ENCODE results near the gene FNIP1. TPM values are rescaled to one million over a fixed set of nuclear protein-coding genes. Genes with fewer than 3 reads are reported as not detected.
"Not testable (repeated sequence)": the region's sequence is repeated elsewhere in the genome, so short reads cannot be mapped to it uniquely, and the experiment has no call there.

FNIP1 gene
- total RNA-seq, 2 experiments from 2014 or later = 14.0 to 15.9 TPM

GRCh38 chr5:131609774-131610173 lies 187.0 kb downstream of the FNIP1 start:
- ChIA-PET CTCF (interaction anchor here (1.3 to 3.0 kb wide), 2 partner anchors 20 to 453 kb away, joined by 3 to 13 read pairs; no protein-coding TSS in a partner anchor), POLR2A (no interaction called here)
- DNase-seq = no peak
- Mint-ChIP-seq H3K9me3 (peaks cover 6% of the 10 kb centered on the region), H3K27me3 (no peaks in the 10 kb centered on the region), H3K4me1 (ENCODE audit: low read depth) (peaks cover 52% of the 10 kb centered on the region), H3K4me3 (no peak overlapping the region), H3K36me3 (peaks cover 2% of the 10 kb centered on the region), H3K27ac (no peak overlapping the region)
- intact Hi-C loops (cut with micrococcal nuclease) = no loop called here

DNA sequence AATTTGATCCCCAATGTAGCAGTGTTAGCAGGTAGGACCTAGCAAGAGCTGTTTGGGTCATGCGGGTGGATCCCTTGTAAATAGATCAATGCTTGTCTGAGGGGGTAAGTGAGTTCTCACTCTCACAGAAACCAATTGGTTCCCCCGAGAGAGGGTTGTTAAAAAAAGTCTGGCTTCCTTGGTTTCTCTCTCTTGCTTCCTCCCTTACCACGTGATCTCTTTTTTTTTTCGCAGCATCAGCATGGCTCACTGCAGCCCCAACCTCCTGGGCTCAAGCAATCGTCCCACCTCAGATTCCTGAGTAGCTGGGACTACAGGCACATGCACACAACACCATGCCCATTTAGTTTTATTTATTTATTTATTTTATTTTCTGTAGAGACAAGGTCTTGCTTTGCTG lies 188.2 kb downstream of the FNIP1 start:
- Mint-ChIP-seq H3K4me3 (no peak overlapping the region), H3K36me3 (peaks cover 2% of the 10 kb centered on the region), H3K9me3 (no peaks in the 10 kb centered on the region), H3K27me3 (no peaks in the 10 kb centered on the region), H3K27ac (no peak overlapping the region), H3K4me1 (ENCODE audit: low read depth) (peaks cover 53% of the 10 kb centered on the region)
- no peak for DNase-seq
- intact Hi-C loops (cut with micrococcal nuclease) = no loop called here
- CTCF ChIA-PET = interaction anchor here (3.0 kb wide), 1 partner anchor 19 kb away, joined by 13 read pairs; no protein-coding TSS in a partner anchor
- POLR2A ChIA-PET = interaction anchor here (0.8 kb wide), 1 partner anchor 17 kb away, joined by 3 read pairs; no protein-coding TSS in a partner anchor

GRCh38 chr5:131607903-131608540 lies 188.8 kb downstream of the FNIP1 start:
- no peaks in the 10 kb centered on the region for H3K9me3 Mint-ChIP-seq
- H3K27ac Mint-ChIP-seq = no peak overlapping the region
- ChIA-PET CTCF (interaction anchor here (3.0 kb wide), 1 partner anchor 19 kb away, joined by 13 read pairs; no protein-coding TSS in a partner anchor), POLR2A (interaction anchor here (0.8 kb wide), 1 partner anchor 18 kb away, joined by 3 read pairs; no protein-coding TSS in a partner anchor)
- no peak overlapping the region for H3K4me3 Mint-ChIP-seq
- no peak for DNase-seq
- H3K36me3 Mint-ChIP-seq = peaks cover 2% of the 10 kb centered on the region
- no peaks in the 10 kb centered on the region for H3K27me3 Mint-ChIP-seq
- intact Hi-C loops (cut with micrococcal nuclease) = no loop called here
- peaks cover 53% of the 10 kb centered on the region for H3K4me1 Mint-ChIP-seq (ENCODE audit: low read depth)

- ChIA-PET POLR2A (no interaction called here), CTCF (no interaction called here)
- intact Hi-C loops (cut with micrococcal nuclease) = no loop called here
- Mint-ChIP-seq H3K9me3 (no peaks in the 10 kb centered on the region), H3K27me3 (no peaks in the 10 kb centered on the region), H3K27ac (no peak overlapping the region), H3K4me3 (no peak overlapping the region), H3K36me3 (peaks cover 3% of the 10 kb centered on the region), H3K4me1 (ENCODE audit: low read depth) (peaks cover 53% of the 10 kb centered on the region)
- no peak for DNase-seq
Measured at GRCh38 chr5:131607418-131607817, 189.4 kb downstream of the FNIP1 start.

- POLR2A ChIA-PET = no interaction called here
- H3K4me3 Mint-ChIP-seq = no peak overlapping the region
- intact Hi-C loops (cut with micrococcal nuclease) = no loop called here
- no peak for DNase-seq
- peaks cover 10% of the 10 kb centered on the region for H3K36me3 Mint-ChIP-seq
- H3K27me3 Mint-ChIP-seq = no peaks in the 10 kb centered on the region
- CTCF ChIA-PET = interaction anchor here (0.6 to 1.7 kb wide), 3 partner anchors 16 to 403 kb away, joined by 3 to 6 read pairs (median 5); no protein-coding TSS in a partner anchor
- H3K9me3 Mint-ChIP-seq = no peaks in the 10 kb centered on the region
- H3K4me1 Mint-ChIP-seq (ENCODE audit: low read depth) = peaks cover 44% of the 10 kb centered on the region
- no peak overlapping the region for H3K27ac Mint-ChIP-seq
Measured at GRCh38 chr5:131605086-131605485, 191.7 kb downstream of the FNIP1 start.

DNA sequence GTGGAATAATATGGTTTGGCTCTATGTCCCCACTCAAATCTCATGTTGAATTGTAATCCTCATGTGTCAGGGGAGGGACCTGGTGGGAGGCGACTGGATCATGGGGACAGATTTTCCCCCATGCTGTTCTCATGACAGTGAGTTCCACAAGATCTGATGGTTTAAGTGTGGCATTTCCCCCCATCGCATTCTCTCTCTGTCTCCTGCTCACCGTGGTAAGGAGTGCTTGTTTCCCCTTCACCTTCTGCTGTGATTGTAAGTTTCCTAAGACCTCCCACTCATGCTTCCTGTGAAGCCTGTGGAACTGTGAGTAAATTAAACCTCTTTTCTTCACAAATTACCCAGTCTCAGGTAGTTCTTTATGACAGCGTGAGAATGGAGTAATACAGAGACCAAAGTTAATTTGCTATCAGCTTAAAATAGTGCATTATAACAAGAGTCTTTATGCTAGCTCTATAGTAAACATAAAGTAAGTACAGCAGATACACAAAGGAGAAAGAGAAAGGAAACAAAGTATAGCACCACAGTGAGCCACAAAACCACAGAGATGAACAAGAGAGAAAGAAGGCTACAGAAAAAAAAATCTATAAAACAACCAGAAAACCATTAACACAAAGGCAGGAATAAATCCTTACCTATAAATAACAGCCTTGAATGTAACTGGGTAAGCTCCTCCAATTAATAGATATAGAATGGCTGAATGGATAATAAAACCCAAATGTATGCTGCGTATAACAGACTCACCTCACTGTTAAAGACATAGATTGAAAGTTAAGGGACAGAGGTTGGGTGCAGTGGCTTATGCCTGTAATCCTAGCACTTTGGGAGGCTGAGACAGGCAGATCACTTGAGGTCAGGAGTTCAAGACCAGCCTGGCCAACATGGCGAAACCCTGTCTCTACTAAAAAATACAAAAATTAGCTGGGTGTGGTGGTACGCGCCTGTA lies 201.5 kb downstream of the FNIP1 start:
- Mint-ChIP-seq H3K4me1 (ENCODE audit: low read depth) (peaks cover 57% of the 10 kb centered on the region), H3K36me3 (peaks cover 10% of the 10 kb centered on the region)

GRCh38 chr5:131593921-131594320 lies 202.9 kb downstream of the FNIP1 start:
- ChIA-PET CTCF (no interaction called here), POLR2A (no interaction called here)
- Mint-ChIP-seq H3K27ac (no peak overlapping the region), H3K9me3 (no peaks in the 10 kb centered on the region), H3K4me1 (ENCODE audit: low read depth) (peaks cover 53% of the 10 kb centered on the region), H3K36me3 (peaks cover 10% of the 10 kb centered on the region), H3K4me3 (no peak overlapping the region), H3K27me3 (no peaks in the 10 kb centered on the region)
- no peak for DNase-seq
- intact Hi-C loops (cut with micrococcal nuclease) = no loop called here

More for the DNA sequence above, 201.5 kb downstream of the FNIP1 start:
- DNase-seq = peak; percentile 33
- ChIA-PET CTCF (interaction anchor here (1.1 kb wide), 1 partner anchor 412 kb away, joined by 3 read pairs; no protein-coding TSS in a partner anchor), POLR2A (no interaction called here)
- H3K4me3 Mint-ChIP-seq = no peak overlapping the region
- peak overlapping the region; percentile 52 for H3K27ac Mint-ChIP-seq
- H3K27me3 Mint-ChIP-seq = no peaks in the 10 kb centered on the region
- intact Hi-C loops (cut with micrococcal nuclease) = loop anchor here (1.0 kb wide), 3 partner anchors 36 to 47 kb away; partner anchors contain the start of gene RAPGEF6
- H3K9me3 Mint-ChIP-seq = no peaks in the 10 kb centered on the region

- H3K4me3 Mint-ChIP-seq; DNase-seq; intact Hi-C loops (cut with micrococcal nuclease); CTCF ChIA-PET; H3K9me3 Mint-ChIP-seq; POLR2A ChIA-PET; H3K27me3 Mint-ChIP-seq: not testable (repeated sequence)
- Mint-ChIP-seq H3K27ac (peak overlapping the region; percentile 47), H3K36me3 (peaks cover 10% of the 10 kb centered on the region), H3K4me1 (ENCODE audit: low read depth) (peaks cover 48% of the 10 kb centered on the region)
Measured at GRCh38 chr5:131593436-131593835, 203.4 kb downstream of the FNIP1 start.

Other genes starting within 250 kb of the FNIP1 start
- 10 to 100 TPM; 26.7 to 31.3 TPM for gene RAPGEF6, start 161.8 kb downstream of the FNIP1 start, total RNA-seq
- 1 to 10 TPM in 1 of 2 experiments, under 1 TPM in 1; 0.93 to 2.1 TPM for gene MEIKIN, start 148.6 kb upstream of the FNIP1 start, total RNA-seq
- gene ACSL6, start 214.6 kb upstream of the FNIP1 start, total RNA-seq = 1 to 10 TPM; 5.6 to 6.0 TPM

Measured in activated CD4-positive, alpha-beta memory T cell treated with anti-CD3 and anti-CD28 coated beads for 36 hours (primary cell).